ENCODE results near the gene RAPGEF3.
A peak's percentile ranks its signal among the peaks of the same experiment; 100 is the strongest.

The RAPGEF3 gene

DNA sequence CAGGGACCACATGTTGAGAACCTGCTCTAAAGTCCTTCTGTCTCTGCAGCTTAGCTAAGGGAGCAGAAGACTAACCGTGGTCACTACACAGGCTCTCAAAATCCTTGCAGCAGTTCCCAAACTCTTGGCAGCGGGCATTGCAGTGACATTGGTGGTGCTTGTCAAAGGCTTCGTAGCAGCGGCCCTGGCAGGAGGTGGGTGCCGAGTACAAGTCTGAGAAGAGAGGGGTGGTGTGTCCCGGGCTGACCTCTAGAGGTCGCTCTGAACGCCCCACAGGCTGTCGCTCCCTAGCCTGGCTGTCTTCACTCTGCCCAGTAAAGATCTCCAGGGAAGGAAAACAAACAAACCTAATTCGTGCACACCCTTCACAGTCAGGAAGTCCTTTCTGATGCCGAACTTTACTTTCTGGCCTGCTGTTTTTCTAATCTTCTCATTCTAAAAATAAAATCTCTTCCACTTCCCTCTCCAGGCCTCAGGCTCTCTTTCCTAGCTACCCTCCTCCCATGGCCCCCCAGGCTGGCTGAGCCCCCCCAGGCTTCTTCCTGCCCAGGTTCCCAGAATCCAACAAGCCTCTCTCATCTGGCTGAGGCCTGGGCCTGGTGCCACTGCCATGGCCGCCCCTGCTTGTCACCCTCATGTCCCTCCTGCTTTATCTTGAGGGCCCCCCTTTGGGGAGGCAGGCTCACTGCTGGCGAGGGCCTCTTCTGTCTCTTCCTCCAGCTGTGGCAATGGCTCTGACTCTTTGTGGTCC, 41.1 kb downstream of the RAPGEF3 start:
- peak; percentile 82 for DNase-seq

- DNase-seq: no peak
Measured at GRCh38 chr12:47717046-47717442, 41.6 kb downstream of the RAPGEF3 start.

- DNase-seq: peak; percentile 47
Measured at GRCh38 chr12:47715877-47716548, 42.7 kb downstream of the RAPGEF3 start.

DNA sequence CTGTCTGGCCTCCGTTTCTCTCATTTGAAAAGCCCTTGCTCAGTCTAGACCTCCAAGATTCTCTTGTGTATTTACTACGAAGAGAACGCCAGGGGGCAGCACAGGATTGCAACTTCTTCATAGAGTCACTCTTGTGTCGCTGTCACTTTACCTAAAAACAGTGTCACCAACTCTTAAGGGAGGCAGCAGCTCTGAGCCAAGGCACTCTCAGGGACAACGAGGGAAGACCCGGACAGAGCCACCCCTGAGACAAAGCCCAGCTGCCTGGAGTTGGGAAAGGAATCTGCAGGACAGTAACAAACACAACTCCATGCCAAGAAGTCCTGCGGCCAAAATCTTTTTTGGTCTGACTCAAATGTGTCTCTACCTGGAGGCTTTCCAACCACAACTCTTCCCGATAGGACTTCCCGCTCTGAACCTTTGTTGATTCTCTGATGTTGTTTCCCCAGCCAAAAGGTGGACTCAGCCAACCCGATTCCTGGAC, 43.2 kb downstream of the RAPGEF3 start:
- DNase-seq: peak; percentile 83

DNA sequence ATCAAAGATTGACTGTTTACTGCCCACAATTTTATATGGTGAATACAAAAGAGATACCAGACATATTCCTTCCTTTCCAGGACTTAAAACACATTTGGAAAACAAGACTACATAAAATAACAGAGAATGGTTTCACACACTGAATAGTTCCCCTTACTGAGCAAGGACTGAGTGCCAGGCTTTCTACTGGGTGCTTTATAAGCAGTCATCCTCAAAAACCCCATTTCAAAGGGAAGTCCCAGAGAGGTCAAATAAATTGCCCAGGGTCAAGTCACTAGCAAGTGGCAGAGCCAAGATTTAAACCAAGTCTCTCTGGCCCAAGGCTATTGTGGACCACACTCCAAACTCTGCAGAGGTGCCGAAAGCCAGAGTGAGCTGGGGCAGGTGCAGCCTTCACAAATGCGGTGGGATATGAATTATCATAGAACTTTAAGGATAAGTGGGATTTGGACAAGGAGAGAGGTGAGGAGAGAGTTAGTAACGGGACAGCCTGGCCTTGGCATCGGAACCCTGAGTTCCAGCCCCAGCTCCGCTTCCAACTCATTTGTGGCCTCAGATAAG, 43.8 kb downstream of the RAPGEF3 start:
- DNase-seq: no peak

DNA sequence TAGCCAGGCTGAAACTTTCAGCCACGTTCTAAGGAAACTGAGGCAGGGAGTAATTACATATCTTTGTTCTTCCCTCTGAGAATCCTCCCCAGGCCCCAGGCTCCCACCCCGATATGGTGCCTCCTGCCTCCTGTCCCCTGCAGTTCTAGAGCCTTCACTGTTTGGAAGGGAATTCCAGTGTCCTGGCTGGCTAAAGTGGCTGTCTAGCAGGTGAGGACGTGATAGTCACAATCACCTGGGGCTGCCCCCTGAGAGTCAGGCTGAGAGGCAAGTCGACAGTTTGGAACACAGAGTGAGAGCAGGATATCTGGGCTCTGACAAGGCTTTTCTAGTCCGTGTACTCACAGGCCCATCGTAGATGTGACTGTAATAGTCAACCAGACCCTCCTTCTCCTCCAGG, 46.5 kb downstream of the RAPGEF3 start:
- DNase-seq: no peak

DNA sequence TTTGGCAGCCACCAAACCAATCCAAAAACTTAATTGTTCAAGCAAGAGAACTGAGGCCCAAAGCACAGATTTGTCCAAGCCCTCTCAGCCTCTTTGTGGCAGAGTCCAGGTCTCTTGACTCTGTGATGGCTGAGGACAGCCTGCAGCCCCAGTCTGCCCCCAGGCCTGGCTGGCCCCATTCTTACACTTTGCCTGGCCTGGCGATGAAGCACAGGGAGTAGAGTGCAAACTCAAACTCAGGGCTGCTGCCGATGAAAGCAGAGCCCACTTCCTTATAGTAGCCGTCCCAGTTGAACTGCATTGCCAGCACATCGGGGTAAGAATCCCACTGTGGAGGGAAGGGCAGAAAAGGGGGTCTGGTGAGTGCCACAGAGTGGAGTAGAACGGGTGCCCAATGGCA, 47.2 kb downstream of the RAPGEF3 start:
- no peak for DNase-seq

- no peak for DNase-seq
Measured at GRCh38 chr12:47710278-47710677, 48.4 kb downstream of the RAPGEF3 start.

GRCh38 chr12:47709671-47710070, 49.0 kb downstream of the RAPGEF3 start:
- DNase-seq: no peak

DNA sequence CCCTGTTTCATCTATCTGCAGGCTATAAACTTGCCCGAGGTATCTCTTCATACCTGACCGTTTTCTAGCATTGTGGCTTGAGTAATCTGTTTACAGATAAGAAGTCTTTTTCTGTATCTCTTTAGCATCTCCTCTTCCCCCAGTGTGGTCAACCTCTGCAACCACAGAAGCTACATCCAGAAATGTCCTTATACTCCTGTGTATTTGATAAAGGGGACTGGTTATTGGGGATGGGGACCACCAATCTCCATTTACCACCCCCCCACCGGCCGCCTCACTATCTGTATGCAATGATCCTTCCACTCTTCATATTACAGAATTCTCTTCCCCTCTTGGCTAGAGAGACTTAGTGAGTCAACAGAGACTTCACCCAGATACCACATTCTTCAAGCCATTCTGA, 49.4 kb downstream of the RAPGEF3 start:
- DNase-seq: peak; percentile 7

DNA sequence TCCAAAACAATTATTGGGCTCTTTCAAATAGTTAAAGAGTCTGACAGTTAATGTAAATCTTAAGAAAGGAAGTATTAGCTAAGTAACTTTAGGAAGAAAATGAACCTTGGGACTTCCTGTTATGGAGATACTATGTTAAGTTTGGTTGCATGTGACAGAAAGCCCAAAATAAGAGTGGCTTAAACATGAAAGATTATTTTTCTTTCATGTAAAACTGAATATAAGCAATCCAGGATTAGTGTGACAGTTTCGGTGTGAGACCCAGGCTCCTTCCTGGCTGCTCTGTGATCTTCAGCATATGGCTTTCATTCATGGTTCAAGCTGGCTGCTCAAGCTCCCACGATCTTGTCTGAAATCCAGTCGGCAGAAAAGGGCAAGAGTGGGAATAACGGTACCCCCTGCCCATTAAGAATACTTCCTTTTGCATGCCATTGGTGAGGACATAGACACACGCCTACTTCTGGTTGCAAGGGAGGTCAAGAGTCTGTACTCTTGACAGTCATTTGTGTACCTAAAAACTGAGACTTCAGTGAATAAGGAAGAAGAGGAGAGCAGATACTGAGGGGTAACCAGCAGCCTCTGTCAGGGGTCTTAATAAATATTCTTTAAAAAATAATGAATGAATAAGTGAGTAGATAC, 50.7 kb downstream of the RAPGEF3 start:
- DNase-seq: no peak

DNA sequence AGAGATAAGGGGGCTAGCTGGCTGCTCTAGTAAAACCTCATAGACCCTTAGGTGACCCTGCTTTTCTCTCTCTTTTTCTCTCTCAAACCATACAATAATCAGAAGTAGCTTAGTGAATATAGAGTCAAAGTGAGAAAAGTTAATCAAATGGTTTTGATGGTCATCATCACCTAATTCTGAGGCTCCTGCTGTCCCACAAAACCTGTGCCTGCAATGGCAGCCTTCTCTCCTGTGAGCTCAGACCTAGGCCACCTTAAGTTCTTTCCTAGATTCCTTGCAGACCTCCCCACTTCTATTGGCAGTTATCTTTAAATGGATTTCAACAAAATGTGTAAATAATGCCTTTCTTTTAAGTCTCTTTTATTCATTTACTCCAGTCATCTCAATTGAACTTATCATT, 51.3 kb downstream of the RAPGEF3 start:
- no peak for DNase-seq

DNA sequence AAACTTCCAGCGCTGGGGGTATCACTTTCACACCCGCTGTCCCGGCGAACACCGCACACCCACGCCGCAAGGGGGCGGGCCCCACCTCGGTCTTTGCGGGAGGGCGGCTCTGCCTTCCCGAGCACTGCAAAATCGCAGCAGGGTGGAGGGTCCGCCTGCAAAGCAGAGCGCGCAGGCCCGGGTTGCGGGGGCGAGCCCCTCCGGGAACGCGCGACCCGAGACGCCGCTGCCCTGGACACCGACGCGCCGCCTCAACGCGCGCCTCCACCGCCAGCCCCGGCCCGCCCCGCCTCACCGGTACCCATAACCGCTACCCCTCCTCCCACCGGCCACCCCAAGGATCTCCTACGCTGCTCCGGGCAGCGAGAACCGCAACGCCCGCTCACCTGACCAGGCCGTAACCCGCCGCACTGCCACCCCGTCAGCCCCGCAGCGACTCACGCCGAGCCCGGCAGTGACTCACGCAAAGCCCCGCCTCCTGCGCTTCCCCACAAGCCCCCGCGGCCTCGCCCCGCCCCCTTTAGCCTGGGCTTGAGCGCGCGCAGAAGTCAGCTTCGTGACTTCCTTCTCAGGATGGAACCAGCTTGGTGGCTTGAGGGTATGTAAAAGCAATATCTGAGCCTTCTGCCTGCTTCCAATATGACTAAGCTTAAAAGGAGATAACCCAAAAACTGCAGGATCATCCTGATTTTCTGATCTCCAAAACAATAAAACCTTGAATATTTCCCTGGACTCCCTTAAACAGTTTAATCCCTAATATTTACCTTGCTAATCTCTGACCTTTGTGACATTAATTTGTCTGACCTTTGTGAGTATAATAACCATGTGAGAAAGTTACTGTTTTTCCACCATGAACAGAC, 52.9 kb downstream of the RAPGEF3 start, which contains the start of gene RPAP3:
Gene RPAP3, minus strand, starts transcription at position 465 of the 860 bp plus-strand sequence. CDS start 3,190 bp downstream, outside the sequence.
- peak; percentile 96 for DNase-seq

- no peak for DNase-seq
Measured at GRCh38 chr12:47705229-47705565, 53.5 kb downstream of the RAPGEF3 start.

DNA sequence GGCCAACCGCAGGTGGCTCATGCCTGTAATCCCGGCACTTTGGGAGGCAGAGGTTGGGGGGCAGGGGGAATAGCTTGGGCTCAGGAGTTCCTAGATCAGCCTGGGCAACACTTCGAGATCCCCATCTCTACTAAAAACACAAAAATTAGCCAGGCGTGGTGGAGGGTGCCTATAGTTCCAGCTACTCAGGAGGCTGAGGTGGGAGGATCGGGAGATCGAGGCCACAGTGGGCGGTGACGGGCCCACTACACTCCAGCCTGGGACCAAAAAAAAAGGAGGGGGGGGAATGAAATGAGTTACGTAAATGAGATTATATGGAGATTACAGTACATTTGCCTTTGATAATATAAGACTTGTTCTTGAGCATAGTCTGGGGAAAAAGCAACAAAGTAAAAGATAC, 54.0 kb downstream of the RAPGEF3 start:
- DNase-seq: no peak

DNA sequence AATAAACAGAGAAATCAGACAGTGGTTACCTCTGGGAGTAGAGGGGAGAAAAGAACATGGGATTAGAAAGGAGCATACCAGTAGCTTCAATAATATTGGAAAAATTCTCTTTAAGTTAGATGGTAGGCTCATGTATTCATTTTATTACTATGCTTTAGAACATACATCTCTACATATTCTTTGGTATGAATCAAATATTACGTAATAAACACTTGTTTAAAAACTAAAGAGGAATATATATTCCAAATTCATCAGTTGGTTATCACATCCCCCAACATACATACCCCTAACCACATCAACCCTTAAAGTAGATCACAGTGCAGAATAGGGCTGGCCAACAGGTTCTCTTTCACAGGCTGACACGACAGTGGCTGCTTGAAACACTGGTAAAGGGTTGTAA, 58.4 kb downstream of the RAPGEF3 start:
- no peak for DNase-seq

- DNase-seq: no peak
Measured at GRCh38 chr12:47698631-47699030, 60.0 kb downstream of the RAPGEF3 start.

- no peak for DNase-seq
Measured at GRCh38 chr12:47698055-47698454, 60.6 kb downstream of the RAPGEF3 start.

DNA sequence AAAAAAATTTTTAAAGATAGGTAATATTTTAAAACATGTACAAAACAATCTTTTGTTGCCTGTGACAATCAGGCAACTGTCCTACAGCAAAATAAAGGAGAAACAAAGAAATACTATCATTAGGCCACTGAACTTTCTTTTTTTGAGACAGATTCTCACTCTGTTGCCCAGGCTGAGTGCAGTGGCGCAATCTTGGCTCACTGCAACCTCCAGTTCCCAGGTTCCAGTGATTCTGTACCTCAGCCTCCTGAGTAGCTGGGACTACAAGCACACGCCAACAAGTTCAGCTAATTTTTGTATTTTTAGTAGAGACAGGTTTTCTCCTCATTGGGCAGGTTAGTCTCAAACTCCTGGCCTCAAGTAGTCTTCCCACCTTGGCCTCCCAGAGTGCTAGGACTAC, 69.5 kb downstream of the RAPGEF3 start:
- DNase-seq: no peak

GRCh38 chr12:47687636-47688035, 71.0 kb downstream of the RAPGEF3 start:
- DNase-seq: no peak

- no peak for DNase-seq
Measured at GRCh38 chr12:47686645-47687240, 71.9 kb downstream of the RAPGEF3 start.
